NCI-H526 (cell line): ENCODE measurements around the gene TRPC4AP.

Experiments used
- DNase-seq, 2 experiments: peaks; one replicate each; lab custom pipeline; 2025; lab: John Stamatoyannopoulos, UW

The TRPC4AP gene

DNA sequence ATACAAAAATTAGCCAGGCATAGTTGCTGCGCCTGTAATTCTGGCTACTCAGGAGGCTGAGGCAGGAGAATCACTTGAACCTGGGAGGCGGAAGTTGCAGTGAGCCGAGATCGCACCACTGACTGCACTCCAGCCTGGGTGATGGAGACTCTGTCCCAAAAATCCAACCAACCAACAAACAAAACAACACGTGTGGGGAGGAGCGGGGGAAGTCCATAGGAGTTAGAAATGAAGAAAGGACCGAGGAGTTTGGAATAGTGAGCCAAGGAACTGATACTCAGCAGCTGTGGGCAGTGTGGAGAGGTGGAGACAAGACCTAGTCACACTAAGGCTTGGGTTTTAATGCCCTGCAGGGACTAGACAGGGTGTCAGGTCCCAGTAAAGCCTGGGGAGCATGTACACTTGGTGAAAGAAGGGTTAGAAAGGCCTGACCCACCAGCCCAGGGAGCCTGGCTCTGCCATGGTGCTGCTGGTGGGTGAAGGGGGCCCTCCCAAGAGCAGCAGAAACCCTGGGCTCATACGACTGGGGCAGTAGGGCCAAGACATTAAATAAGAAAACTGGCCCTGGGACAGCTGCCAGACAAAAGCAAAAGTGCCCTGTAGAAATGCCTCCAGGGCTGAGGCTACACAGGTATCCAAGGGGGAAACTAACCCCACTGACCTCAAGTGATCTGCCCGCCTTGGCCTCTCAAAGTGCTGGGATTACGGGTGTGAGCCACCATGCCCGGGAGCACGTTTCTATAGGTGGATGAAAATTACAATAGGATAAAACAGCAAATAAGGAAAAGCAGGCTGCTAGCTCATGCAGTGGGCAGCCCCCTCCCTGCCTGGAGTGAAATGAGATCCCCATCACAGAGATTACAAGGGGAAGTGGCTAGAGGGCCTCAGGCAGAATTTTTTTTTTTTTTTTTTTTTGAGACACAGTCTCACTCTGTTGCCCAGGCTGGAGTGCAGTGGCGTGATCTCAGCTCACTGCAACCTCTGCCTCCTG, 78.9 kb downstream of the TRPC4AP start:
- DNase-seq, result peak in 1 of 2 experiments; percentile 13

DNA sequence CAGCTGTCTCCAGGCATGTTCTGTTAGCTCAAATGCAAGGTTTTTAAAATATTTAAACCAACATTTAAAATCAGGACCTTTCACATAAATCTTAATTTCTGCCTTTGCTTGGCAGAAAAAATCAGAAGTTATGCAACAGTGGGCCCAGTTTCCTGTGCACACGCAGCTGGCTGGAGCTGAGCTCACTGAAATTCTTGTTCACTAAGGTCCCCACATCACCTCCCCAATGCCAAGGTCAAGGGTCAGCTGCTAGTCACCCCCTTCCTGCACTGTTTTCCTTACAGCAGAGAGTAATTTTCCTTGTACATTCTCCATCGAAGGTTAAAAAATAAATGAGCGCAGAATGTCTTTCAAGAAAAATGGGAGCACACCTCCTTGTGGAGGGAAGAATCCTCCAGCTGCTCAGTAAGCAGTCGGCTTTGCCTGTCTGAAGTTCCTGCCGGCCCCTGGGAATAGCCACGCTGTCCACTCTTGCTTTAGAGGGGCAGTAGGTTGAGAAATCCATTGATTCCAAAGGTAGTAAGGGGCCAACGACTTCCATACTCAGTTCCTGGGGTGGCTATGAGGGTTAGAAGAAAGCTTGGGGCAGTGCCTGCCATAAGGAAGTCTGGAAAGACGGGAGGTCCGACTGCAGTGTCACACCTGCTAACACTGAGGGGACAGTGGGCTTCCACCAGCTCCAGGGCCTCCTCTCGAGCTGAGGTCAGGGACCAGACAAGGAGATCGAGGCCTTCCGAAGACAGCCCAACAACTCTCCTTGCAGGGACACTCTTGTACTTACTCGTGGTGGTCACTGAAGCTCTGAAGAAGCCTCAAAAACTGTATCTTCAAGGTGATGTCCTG, 80.2 kb downstream of the TRPC4AP start:
- no peak for DNase-seq

DNA sequence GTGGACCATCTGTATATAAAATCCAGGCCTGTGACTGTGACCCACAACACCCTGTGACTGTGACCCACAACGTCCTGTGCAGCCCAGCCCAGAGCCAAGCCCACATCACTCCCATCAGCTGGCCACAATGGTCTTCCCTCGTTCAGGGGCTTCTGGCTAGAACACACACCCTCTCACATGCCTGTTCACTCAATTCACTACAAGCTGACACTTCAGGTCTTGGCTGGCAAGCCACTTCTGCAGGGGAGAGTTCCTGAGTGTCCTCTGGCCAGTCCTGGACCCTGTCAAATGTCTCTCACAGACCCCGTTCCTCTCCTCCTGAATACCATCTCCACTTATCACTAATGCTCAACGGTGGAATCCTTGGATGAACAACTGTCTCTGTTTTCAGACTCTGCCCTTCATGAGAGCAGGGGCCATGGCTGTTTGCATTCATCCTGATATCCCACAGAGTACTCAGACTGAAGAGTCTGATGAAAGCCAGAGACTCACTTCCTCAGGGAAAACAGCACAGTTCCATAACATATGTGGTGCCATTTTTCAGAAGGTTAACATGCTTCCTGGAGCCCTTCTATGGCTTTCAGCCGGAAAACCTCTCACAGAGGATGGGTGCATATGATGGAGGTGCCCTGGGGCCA, 80.9 kb downstream of the TRPC4AP start:
- no peak for DNase-seq

DNA sequence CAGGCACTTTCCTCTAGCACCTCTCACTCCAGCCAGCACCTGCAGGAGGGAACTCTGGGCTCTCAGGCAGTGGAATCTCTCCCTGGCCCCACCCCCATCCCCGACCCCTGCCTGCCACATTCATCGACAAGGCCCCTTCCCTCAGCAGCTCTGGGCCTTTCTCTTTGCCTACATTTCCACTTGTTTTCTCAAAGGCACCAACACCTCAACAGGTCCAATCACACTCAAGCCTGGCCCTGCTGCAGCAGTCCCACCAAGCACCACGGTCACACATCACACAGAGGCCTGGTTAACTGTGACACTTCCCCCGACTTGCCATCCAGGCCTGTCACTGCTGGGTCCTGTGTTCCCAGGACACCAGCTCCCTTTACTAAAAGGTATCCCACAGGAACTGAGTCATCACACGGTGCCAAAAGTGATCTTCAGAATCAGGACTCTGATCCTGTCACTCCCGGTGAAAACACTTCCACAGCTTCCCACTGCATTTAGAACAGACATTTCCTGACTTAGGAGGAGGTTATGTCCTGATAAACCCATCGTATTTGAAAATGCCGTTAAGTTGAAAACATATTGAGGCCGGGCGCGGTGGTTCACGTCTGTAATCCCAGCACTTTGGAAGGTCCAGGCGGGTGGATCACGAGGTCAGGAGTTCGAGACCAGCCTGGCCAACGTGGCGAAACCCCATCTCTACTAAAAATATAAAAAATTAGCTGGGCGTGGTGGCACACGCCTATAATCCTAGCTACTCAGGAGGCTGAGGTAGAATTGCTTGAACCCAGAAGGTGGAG, 82.0 kb downstream of the TRPC4AP start:
- DNase-seq, result no peak

DNA sequence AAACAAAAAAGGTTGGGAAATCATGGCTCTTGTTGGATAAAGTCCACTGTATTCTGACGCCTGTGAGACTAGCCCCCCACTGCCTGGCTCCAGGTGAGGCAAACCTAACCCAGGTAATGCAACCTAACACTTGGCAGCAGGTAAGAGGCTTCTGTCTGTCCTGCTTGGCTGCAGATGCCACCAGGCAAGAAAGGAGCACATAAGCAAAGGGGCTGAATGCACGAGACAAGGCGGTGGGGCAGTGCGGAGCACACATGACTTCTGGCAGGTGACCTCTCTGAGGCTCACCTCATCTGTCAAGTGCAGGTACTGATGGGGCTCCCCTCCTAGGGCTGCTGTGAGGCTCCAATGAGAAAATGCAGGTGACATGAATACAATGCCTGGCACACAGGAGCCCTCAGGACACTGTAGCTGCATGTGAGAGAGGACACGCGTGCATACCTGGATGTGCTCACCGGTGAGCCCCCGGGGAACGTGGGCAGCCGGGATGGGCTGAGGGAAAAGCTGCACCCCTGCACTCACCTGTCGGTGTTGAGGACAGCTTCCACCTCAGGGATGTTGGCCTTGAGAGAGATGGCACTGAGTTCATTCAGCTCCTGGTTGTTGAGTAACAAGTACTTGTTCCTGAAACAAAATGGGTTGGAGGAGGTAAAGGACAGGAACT, 82.8 kb downstream of the TRPC4AP start:
- no peak for DNase-seq

DNA sequence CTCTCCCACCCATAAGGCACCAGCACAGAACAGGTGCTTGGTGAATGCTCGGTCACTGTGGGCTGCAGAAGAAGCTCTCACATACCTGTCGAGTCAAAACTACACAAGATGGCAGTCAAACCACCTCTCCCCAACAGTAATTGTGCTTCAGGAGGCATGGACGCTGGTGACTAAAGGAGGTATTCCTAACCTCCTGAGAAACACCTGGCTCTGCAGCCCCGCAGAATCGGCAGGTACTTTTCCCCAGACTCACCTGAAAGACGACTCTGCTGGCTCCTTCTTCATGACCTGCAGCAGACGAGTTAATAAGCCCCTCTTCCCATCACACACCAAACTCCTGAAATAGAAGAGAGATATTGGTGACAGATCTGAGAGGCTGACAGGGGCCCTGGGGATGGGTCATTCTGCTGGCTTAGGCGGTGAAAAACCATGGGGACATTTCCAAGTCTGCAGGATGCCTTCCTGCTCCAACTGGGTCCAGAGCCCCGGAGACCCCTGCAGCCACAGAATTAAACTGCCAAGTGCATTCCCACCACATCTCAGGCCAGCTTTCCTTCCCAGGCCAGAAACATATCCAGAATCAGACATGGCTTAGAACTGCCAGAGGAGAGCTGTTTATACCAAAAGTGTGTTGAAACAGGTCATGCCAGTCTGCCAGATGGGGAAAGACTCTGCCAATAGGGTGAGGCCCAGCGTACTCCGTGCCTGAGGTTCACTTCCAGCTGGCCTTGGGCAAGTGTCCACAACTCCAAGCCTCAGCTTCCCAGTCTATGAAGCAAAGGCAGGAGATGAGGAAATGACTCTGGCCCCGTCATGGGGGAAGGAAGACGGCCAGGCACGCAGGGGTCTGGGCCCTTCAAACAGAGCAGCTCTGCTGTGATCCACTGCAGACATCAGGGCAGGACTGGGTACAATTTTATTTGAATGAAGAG, 83.9 kb downstream of the TRPC4AP start:
- no peak for DNase-seq

DNA sequence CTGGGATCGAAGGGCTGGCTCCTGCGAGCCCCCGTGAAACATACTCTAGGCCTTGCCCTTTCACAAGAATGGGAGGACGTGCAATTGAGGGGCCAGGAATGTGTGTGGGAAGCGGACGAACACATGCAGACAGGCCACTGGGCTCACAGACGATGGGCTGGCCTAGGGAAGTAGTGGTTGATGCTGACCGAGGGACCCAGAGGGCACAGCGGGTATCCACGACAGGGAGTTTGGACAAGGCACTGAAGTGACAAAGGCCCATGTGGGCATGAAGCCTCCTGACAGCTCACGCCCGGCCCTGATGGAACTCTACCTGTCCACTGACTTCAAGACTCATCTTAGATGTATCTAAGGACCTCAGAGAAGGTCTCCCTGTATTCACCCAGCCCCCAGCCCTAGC, 84.7 kb downstream of the TRPC4AP start:
- DNase-seq, result no peak

DNA sequence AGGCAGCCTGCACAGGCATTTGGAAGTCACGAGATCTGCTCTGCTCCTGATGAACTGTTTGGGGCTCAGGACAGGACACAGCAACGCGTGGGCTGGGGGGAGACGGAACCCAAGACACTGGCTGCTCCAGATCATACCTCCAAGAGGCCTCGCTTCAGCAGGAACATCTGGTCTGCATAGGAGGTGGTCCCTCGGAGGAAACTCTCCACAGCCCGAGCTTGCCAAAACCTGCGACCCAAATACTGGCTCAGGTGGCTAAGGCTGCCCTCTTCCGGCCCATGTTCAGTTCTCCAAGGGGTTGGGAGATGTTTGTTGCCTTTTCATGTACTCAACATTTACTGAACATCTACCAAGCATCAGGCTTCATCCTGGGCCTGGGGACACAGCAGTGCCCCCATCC, 85.2 kb downstream of the TRPC4AP start:
- DNase-seq, result no peak

DNA sequence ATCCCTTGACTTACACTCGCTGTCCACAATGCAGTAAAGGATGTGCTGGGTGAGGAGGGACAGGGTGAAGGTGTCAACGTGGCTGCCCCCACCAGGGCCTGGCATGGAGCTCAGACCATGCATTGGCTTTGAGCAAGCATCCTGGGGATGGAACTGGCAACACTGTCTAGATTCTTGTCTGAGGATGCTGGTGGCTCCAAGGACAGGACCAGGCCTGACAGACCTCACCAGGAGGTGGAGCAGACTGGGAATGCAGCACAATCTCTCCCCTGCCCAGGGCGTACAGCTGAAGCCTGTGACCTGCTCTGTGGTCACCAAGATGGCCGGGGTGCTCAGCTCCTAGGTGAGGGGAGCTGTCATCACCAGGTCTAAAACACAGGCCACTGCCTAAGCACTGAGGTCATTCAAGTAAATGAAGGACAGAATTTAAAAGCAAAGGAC, 86.1 kb downstream of the TRPC4AP start:
- DNase-seq, result no peak

DNA sequence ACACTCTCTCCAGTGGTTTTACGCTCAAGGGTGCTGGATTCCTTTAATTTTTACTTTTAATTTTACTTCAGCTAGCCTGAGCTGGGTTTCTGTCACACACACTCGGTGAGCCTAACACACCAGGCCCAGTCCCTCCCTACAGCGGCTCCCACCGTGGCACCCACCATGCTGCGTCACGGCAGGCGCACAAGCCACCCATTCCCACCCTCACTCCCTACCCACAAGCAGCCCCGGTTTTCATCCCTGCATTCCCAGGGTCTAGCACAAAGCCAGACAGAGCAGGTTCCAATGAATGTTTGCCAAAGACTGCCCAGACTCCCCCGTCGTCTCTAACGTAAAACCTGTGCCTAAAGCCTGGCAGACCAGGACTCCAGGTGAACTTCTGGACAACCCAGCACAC, 86.6 kb downstream of the TRPC4AP start:
- no peak for DNase-seq

DNA sequence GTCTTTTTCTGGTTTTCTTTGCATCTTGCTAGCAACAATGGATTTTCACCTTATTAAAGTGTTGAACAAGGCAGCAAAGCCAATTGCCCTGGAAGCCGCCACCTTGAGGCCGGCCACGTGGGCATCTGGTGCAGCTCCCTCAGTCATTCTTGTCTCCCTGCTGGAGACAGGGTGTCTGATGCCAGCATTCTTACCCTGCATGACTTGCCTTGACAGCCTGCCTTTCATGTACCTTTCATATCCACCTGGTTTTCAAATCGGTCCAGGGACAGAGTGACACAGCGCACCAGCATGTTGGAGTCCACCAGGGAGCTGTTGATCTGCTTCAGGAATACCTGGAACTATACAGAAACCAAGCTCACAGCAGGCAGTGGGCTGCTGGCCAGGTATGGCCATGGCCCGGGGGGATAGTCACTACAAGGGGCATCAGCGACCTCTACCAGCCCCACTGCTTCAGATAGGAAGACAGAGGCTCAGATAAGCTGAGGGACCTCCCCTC, 87.1 kb downstream of the TRPC4AP start:
- no peak for DNase-seq

DNA sequence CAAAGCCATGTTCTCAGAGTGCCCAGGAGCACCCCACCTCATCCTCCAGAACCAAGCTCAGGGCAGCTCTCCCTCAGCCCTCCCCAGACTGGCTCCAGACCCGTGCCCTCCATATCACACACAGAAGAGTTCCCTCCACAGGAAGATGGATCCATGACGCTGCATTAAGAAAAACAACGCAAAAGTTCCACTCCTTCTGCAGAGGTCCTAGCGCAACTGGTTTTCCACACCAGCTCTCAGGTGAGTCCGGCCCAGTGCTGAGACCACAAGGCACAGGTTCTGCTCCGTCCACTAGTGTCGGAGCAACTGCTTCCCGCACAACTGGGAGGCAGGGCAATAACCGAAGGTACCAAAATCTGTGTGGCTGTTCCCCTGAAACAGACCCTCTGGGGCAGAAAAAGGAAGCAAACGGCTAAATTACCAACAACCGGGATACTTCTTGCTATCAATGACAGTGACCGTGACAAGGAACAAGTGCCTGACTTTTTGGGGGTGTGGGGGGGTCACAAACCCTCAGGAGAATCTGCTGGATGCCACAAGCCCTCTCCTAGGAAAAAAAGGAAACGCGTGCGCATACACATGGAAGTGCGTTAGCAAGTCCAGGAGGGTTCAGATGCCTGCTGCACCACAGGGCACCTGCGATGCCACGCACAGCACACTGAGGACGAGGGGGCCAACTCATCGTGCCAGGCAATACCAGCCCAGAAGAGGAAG, 87.7 kb downstream of the TRPC4AP start:
- DNase-seq, result no peak

DNA sequence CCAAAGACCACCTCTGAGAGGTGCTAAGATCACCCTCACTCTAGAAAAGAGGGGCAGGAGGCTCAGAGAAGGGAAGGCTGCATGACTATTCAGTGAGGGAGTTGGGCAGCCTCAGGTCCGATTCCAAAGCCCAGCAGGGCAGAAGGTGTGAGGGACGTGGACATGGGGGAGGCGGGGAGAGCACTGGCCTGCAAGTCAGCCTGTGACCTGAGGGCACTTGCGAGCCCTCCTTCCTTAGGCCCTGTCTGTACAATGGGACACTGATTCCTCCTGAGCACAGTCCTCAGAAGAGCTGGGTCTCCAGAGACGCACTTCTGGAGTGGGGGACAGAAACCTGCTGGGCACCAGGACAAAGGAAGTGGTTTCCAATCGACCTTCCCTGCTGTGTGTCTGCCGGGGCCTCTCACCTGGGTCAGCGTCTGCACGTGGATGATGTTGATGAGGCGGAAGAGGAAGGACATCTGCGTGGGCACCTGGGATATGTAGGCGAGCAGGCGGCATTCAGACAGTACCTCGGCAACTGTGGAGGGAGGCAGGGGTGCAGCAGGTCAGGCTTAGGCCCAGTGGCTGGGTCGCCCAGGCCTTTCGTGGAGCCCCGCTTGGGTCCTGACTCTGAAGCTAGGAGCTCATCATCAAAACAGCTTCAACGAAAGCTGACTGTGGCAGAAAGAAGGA, 88.4 kb downstream of the TRPC4AP start:
- DNase-seq, result no peak

DNA sequence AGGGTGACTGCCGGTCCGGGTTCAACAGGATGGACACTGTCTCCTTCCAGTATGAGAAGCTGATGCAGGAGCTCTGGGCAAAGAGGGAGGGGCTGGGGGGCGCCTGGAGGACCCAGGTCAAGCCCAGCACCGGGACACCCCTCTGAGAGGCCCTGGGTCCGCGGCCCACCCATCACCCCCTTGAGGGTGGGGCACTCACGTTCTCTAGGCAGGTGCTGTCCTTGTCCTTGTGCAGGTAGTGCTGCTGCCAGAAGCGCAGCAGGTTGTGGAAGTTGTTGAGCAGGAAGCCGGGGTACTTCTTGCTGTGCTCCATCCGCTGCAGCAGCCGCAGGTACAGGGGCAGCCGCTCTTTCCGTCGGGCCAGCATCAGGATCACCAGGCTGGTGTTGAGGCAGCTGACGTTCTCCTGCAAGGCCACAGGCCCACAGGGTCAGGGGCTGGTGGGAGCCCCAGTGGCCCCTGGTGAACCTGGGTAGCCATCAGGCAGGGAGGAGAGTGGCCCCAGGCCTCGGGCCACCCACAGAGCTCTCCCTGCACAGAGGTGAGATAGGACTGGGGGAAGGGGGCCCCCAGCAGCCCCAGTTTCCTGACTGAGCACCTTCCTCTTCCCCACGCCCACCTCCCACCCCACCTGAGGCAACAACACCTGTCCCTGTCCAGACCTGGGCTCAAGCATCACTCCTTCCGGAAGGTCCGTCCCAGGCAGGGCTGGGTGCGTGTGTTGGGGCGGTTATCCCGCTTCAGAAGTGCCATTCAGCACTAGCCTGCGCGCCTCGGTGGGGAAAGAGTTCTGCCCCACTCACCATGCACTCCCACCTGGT, 89.2 kb downstream of the TRPC4AP start:
- DNase-seq, result no peak

DNA sequence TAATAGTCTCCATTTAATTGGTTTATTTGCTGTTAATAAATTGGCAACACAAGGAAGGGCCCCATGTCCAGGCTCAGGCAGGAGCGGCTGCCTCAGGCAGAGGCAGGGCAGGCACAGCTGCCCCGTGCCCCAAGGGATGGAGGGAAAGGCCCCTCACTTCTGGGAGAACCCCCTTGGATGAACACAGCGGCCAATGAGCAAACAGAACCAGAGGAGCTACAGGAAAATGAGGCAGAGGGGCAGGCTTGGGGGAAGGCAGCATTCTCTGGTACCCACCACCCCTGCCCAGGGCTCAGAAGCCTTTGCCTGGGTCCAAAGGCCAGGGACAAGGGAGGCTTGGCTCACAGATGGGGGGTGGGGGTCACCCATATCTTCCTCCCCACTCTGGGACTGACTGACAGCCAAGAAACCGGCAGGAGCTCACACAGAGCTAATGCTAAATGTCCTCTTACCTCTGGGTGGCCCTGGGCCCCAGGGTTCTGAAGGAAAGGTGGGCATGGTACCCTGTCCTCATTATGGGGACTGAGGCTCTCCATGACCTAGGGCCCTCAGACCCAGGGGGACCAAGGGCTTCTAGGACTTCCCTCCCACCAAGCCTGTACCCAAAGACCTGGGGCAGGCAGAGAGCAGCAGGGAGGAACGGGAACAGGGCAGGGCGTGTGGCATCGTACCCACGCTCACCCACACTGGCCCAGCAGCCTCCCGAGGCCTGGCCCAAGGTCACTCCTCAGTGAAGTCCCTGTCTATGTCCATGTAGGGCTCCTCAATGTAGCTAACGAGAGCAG, 90.0 kb downstream of the TRPC4AP start:
- DNase-seq, result no peak

DNA sequence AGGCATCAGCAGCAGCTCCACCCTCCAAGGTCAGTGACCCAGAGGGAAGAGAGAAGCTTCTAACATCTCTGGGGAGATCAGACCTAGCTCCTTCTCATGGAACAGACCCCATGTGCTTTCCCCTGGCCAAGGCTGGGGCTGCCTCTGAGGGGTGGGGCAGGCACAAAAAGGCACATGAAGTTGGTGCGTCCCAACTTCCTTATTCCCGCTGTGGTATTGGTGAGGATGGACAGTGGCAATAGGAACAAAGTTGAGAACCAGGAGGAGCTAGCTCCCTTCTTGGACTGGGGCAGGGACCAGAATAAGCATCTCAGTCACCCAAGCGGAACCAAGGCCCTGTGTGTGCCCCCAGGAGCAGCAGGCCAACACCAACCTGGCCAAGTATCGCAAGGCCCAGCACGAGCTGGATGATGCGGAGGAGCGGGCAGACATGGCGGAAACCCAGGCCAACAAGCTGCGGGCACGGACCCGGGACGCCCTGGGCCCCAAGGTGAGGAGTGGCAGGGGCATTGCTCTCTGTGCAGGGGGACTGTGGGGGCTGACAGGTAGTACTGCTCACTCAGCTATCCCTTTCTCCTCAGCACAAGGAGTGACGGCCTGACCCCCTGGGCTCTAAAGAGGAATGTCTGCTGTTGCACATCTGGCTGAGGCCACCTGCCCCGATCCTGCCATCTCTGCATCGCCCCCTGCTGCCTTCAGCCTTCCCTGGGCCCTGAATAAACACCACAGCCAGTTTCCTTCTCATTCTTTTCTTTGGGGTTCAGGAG, 90.8 kb downstream of the TRPC4AP start:
- peak in 1 of 2 experiments; percentile 29 for DNase-seq
